HG03378 (cell line): ENCODE data around the gene HYAL3.
A peak's percentile ranks its signal among the peaks of the same experiment; 100 is the strongest.
"Not testable (repeated sequence)": the region's sequence is repeated elsewhere in the genome, so short reads cannot be mapped to it uniquely, and the experiment has no call there.

Experiments used
- ATAC-seq: cut with Tn5 transposase; IDR thresholded peaks from one replicate; pipeline ENCODE4 v1.9.1; 2021; ENCODE audit warnings: mild to moderate bottlenecking, moderate library complexity; ENCODE audit not compliant: unreplicated experiment

Gene HYAL3

GRCh38 chr3:50260942-50261441, 38.2 kb downstream of the HYAL3 start:
- ATAC-seq, result no peak

DNA sequence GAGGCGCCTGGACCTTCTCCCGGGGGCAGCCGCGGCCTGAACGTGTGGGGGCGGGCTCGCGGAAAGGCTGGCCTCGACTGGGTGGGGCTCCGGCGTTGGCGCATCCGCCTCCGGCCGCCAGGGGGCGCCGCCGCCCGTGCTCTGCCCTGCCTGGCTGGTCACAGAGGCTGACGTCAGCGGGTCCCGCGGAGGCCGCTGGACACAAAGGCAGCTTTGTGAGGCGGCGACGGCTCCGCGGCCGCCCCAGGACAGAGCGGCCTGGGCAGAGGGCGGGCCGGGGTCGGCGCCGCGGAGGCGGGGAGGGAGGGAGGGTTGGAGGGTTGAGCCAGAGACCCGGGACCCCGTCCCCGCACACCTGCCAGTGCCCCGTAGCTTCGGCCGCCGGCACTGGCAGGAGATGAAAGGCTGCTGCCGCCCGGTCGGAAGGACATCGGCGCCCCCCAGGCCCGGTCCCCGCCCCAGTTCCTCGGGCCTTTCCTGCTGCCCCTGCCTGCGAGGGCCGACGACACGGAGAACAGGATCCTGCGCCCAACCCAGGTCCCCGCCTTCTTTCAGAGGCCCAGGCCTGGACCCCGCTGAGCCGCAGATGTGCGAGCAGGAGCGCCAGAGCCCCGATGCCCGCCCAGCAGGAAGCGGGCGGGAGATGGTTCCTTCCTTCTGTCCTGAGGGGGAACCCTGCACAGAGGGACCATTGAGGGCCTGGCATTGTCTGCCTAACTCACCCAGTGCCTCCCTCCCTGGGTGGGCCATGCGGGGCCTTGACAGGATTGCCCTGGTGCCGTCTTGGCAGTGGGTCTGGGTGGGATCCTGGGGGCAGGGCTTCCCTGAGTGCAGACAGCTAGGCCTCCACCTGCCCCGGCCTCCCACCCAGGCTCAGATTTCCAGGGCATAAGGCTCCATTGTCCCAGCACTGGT, 38.9 kb downstream of the HYAL3 start:
- ATAC-seq, result peak; percentile 47

- ATAC-seq, result peak; percentile 15
Observed at GRCh38 chr3:50259432-50260026, 39.7 kb downstream of the HYAL3 start.

GRCh38 chr3:50258979-50259378, 40.2 kb downstream of the HYAL3 start:
- no peak for ATAC-seq

GRCh38 chr3:50258029-50258680, 41.0 kb downstream of the HYAL3 start:
- no peak for ATAC-seq

DNA sequence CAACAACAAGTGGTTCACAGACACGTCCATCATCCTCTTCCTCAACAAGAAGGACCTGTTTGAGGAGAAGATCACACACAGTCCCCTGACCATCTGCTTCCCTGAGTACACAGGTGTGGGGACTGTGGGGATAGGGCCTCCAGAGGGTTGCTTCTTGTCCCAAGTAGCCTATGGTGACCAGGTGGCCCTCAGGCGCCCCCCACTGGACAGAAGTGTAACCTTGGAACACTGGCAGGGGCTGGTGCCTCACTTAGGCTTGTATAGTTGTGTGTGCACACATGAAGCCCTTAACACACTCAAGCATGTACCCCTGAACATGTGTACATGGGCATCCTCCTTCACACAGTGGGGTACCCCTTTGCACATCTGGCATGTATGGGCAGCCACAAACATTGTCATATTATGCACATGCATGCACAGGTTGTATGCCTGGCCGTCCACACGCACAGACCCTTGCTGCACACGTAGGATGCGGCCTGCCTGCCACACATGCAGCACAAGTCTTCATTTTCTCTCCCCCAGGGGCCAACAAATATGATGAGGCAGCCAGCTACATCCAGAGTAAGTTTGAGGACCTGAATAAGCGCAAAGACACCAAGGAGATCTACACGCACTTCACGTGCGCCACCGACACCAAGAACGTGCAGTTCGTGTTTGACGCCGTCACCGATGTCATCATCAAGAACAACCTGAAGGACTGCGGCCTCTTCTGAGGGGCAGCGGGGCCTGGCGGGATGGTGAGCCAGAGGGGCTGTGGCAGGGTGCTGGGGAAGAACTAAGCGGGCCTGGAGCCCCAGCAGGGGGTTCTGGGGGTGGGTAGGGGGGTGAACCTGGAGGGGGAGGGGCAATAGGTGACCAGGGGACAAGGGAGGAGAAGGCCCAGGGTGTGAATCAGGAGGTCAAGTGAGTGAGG, 42.0 kb downstream of the HYAL3 start:
- no peak for ATAC-seq

DNA sequence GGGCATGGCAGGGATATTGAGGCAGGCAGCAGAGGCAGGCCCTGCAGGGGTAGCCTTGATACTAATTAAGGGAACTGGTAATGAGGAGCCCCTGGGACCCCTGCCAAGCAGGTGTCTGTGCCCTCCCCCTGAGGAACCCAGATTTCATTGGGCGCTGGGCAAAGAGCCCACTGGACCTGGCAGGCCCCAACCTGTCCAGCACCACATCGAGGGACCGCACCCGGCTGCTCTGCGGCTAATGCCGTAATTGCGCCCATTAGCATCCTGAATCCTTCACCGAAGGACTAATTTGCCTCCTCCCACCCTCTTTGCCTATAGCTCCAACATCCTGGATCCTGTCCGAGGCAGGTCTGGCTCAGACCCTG, 44.0 kb downstream of the HYAL3 start:
- no peak for ATAC-seq

GRCh38 chr3:50254577-50255250, 44.5 kb downstream of the HYAL3 start:
- ATAC-seq, result no peak

GRCh38 chr3:50251220-50251619, 48.0 kb downstream of the HYAL3 start:
- ATAC-seq, result no peak

GRCh38 chr3:50250514-50250913, 48.7 kb downstream of the HYAL3 start:
- ATAC-seq, result no peak

- ATAC-seq, result no peak
Observed at GRCh38 chr3:50249457-50249856, 49.7 kb downstream of the HYAL3 start.

DNA sequence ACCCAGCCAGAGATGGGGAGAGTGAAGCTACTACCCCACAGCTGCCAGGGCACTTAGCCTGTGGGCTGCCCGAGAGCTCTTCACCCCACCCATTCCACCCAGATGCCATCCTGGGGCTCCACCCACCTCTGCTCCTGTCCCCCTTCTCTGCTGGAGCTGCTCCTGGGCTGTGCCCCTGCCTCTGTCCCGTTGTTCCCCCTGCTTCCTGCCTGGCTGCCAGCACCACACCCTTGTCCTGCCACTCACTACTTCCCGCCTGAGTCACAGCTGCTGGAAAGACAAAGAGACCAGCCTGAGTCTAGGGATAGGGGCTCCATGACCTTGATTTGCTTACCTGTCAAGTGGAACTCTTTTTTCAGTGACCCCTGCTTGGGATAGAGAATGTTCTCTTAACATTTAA, 50.8 kb downstream of the HYAL3 start:
- no peak for ATAC-seq

- peak; percentile 32 for ATAC-seq
Observed at GRCh38 chr3:50246517-50246954, 52.7 kb downstream of the HYAL3 start.

DNA sequence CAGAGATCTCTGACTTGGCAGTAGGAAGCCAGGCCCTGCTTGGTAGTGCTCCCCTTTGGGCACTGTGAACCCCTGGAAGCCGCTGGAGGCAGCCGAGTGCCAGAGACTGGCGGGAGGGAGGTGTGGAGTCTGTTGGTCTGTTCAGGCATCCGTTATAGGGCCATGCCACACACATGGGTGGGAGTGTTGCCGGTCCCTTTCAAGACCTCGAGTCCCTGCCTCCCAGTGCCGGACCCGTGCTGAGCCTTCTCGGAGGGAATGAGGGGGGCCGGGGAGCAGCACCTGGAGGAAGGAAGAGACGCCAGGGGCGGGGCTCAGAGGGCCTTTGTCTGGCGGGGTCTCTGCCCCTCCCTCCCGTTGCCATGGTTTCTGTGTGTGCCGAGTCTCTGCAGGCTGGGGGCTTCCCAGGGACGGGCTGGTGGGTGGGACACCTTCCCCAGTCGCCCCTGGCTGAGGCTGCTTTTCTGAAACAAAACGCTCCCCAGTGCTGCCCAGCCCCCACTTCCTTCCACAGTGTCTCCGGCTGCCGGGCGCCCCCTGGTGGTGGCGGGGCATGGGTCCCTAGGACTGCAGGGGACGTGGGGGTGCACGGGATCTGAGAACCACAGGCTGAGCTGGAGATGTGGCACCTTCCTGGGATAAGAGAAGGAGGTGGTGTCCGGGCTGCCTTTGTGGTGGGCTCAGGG, 53.2 kb downstream of the HYAL3 start:
- peak; percentile 54 for ATAC-seq

DNA sequence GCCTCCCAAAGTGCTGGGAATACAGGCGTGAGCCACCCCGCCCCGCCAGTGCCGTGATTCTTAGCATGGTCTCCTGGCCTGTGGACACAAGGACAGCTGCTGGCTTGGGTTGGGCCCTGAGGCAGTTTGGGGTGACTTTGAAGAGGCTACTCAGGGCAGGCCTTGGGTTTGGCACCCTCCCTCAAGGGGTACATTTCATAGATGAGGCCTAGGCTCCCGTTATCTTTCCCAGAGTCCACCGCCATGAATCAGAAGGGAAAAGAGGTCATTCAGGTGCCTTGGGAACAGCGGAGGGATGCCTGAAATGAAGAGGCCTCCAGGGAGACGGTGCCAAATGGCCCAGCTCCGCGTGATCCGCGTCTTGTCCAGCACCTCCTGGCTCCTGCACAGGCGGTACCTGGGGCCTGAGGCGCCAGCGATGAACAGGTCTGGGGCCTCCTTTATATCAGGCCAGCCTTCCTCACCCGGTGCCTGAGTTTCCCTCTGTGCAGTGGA, 53.9 kb downstream of the HYAL3 start:
- no peak for ATAC-seq

- ATAC-seq, result not testable (repeated sequence)
Observed at GRCh38 chr3:50244813-50245212, 54.4 kb downstream of the HYAL3 start.

GRCh38 chr3:50243543-50243895, 55.7 kb downstream of the HYAL3 start:
- no peak for ATAC-seq

DNA sequence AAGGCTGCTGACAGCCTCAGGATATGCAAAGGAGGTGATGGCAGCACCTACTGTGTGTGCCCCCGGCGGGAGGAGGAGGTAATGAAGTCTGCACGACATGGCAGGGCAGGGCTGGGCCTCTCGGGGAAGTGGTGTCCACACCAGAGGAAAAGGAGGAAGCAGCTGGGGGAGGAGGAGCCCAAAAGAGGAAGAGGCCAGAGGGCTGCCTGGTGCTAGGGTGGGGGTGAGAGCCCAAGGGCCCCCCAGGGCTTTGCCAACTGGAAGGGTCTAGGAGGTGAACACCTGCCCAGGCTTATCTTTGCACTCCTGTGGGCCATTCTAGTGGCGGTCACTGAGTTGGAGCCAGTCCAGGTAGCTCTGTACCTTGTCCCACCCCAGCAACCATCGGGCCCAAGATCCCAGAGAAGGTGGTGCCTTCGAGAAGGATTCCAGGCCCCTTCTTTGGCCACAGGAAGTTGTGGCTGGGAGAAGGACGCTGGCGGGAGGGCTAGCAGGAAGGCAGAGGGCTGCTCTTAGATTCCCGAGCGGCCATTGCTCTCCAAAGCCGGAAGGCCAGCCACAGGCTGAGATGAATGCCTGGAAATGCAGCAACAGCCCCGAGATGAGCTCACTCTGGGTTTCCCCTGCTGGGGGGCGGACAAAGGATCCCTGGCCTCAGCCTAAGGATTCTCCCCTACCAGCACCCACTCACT, 56.2 kb downstream of the HYAL3 start:
- ATAC-seq, result no peak
